ENCODE results near the gene C7. TPM values are rescaled to one million over a fixed set of nuclear protein-coding genes. Genes with fewer than 3 reads are reported as not detected.
"Not testable (repeated sequence)": the region's sequence is repeated elsewhere in the genome, so short reads cannot be mapped to it uniquely, and the experiment has no call there.

C7 gene
- total RNA-seq, 4 donors from 2014 or later: 694 to 893 (median 802) TPM

DNA sequence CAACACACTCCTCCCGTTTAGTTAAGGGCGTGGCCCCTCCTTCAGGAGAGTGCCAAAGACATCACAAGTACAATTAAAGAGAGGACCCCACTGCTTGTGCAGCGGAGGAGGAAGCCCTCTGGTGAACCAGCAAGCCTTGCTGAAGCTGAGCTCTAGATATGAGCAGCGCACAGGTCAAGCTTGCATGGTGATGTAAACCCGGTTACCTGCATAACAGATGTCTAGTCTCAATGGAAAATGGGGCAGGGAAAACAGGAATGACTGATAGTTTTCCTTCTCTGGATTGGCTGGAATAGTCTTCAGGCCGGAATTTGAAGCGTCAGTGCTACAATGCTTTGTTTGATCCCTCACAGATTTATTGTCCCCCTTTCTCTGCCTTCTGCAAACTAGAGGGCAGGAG, 95.6 kb downstream of the C7 start:
- ATAC-seq (ENCODE audit: low FRiP score): no peak
- no peak for DNase-seq (ENCODE audit: low spot score)

DNA sequence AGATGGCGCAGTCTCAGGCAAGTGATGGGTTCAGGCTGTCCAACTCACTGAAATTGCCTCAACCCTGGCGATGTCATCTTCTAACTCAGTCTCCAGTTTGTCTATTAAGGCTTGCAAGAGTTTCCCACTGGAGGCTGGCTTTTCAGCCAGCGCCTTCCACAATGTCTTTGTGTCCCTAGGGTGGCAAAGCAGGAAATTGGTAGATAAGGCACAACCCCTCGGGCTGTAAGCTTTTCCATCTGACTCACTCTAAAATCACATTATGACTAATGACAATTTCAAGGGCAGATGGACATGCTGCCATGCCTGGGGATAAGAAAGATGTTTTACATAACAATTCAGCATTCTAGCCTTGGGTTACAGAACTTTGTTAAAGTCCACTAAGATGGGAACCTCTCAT, 99.9 kb downstream of the C7 start:
- ATAC-seq (ENCODE audit: low FRiP score) (no peak), DNase-seq (ENCODE audit: low spot score) (no peak)
- TF ChIP-seq, protein P1, sequence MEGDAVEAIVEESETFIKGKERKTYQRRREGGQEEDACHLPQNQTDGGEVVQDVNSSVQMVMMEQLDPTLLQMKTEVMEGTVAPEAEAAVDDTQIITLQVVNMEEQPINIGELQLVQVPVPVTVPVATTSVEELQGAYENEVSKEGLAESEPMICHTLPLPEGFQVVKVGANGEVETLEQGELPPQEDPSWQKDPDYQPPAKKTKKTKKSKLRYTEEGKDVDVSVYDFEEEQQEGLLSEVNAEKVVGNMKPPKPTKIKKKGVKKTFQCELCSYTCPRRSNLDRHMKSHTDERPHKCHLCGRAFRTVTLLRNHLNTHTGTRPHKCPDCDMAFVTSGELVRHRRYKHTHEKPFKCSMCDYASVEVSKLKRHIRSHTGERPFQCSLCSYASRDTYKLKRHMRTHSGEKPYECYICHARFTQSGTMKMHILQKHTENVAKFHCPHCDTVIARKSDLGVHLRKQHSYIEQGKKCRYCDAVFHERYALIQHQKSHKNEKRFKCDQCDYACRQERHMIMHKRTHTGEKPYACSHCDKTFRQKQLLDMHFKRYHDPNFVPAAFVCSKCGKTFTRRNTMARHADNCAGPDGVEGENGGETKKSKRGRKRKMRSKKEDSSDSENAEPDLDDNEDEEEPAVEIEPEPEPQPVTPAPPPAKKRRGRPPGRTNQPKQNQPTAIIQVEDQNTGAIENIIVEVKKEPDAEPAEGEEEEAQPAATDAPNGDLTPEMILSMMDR (IDR thresholded peaks at IDR 0.05): no peak

More for the DNA sequence above, 95.6 kb downstream of the C7 start:
- TF ChIP-seq, protein P1 (IDR thresholded peaks at IDR 0.05): no peak

DNA sequence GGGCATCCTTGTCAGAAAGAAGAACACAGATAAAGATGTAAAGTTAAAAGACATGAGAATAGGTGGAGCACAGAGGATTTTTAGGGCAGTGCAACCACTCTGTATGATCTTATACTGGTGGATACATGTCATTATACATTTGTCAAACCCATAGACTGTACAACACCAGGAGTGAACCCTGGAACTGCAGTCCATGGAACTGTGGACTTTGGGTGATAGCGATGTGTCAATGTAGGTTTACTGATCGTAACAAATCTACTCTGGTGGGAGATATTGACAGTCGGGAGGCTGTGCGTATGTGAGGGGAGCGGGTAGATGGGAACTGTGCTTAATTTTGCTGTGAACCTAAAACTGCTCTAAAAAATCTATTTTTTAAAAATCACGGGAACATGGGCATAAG, 101.3 kb downstream of the C7 start:
- TF ChIP-seq, protein P1 (IDR thresholded peaks at IDR 0.05): no peak
- DNase-seq (ENCODE audit: low spot score) (no peak), ATAC-seq (ENCODE audit: low FRiP score) (no peak)

DNA sequence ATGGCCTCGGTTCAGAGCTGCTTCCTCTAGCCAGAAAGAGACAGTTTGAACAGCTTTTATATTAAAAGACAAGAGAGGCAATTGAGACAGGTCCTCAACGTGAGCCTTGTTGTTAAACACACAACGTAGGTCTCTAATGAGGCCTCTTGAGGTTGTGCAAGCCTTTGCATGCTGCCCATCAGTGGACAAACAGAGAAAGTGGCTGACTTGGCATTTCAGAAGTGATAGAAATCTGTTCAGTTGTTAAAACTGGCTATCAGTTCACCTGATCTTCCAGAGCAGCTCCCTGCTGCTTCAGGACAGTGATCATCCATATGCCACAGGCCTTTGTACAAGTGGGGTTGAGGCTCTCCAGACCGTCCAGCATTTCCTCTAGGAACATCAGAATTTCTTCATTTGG, 103.0 kb downstream of the C7 start:
- no peak for ATAC-seq (ENCODE audit: low FRiP score)
- DNase-seq (ENCODE audit: low spot score): no peak
- TF ChIP-seq, protein P1 (IDR thresholded peaks at IDR 0.05): no peak

DNA sequence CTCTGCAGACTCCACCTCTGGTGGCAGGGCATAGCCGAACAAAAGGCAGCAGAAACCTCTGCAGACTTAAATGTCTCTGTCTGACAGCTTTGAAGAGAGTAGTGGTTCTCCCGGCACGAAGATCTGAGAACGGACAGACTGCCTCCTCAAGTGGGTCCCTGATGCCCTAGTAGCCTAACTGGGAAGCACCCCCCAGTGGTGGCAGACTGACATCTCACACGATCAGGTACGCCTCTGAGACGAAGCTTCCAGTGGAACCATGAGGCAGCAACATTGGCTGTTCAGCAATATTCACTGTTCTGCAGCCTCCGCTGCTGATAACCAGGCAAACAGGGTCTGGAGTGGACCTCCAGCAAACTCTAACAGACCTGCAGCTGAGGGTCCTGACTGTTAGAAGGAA, 113.3 kb downstream of the C7 start:
- not testable (repeated sequence) for ATAC-seq (ENCODE audit: low FRiP score); DNase-seq (ENCODE audit: low spot score)

Small RNA genes within 50 kb of the gene (small RNA-seq; reads per million reads assigned to genes)
- gene AC114967.1: not detected
- not detected for gene RNU7-161P

Other genes with a start within 250 kb of the C7 start
- 10 to 100 TPM; 39.5 to 87.7 (median 46.4) TPM for gene PTGER4, start 229.6 kb upstream of the C7 start, total RNA-seq
- gene TTC33, start 153.5 kb upstream of the C7 start, total RNA-seq: 10 to 100 TPM in 1 of 4 donors, 1 to 10 TPM in 3; 8.3 to 15.4 (median 9.3) TPM
- gene PRKAA1, start 111.1 kb upstream of the C7 start, total RNA-seq: 100 to 1,000 TPM in 1 of 4 donors, 10 to 100 TPM in 3; 67.1 to 120 (median 92.8) TPM
- gene RPL37, start 74.3 kb upstream of the C7 start, total RNA-seq: 100 to 1,000 TPM; 118 to 158 (median 149) TPM
- gene CARD6, start 68.1 kb upstream of the C7 start, total RNA-seq: 10 to 100 TPM; 16.1 to 37.0 (median 21.6) TPM
- gene MROH2B, start 161.8 kb downstream of the C7 start, total RNA-seq: not detected